Uterus (tissue), 4 donors: Measurements from ENCODE around the gene TBCD. TPM values are rescaled to one million over a fixed set of nuclear protein-coding genes. Genes with fewer than 3 reads are reported as not detected.
A peak's percentile ranks its signal among the peaks of the same experiment; 100 is the strongest.
"Not testable (repeated sequence)": the region's sequence is repeated elsewhere in the genome, so short reads cannot be mapped to it uniquely, and the experiment has no call there.

Experiments used
- DNase-seq, 2 donors: peaks; one replicate each; pipeline ENCODE4 v3.0.0-alpha.2; 2019 to 2020
- H3K27ac ChIP-seq, 2 donors: fragments of 200-600 bp; sonication (generic); 1 replicate in 1 of 2; 2 replicates in 1 of 2; pipeline ENCODE4 v1.5.1; 2016 to 2018
- H3K27me3 ChIP-seq, 2 donors: fragments of 200-600 bp; sonication (generic); one replicate each; pipeline ENCODE4 v1.5.1; 2018 to 2019; ENCODE audit warnings: control low read depth in 1 of 2
- H3K36me3 ChIP-seq, 2 donors: fragments of 200-600 bp; sonication (generic); one replicate each; pipeline ENCODE4 v1.5.1; 2019; ENCODE audit warnings: control low read depth in 1 of 2
- H3K4me1 ChIP-seq, 2 donors: fragments of 200-600 bp; sonication (generic); one replicate each; pipeline ENCODE4 v1.5.1; 2018 to 2019; ENCODE audit warnings: control low read depth in 1 of 2
- H3K4me3 ChIP-seq, 2 donors: fragments of 200-600 bp; sonication (generic); 1 replicate in 1 of 2; 2 replicates in 1 of 2; pipeline ENCODE4 v1.5.1; 2018 to 2019; ENCODE audit warnings: mild to moderate bottlenecking in 1 of 2
- H3K9me3 ChIP-seq, 2 donors: fragments of 200-600 bp; sonication (generic); one replicate each; pipeline ENCODE4 v1.5.1; 2019; ENCODE audit warnings: control low read depth in 1 of 2
- CTCF ChIP-seq, 4 experiments: fragments of 200-600 bp in 2 of 4; fragments of 450-650 bp in 2 of 4; sonication (generic) in 2 of 4; IDR thresholded peaks; one replicate each; pipeline ENCODE4 v1.5.1; 2016 to 2019; ENCODE audit warnings: antibody characterized with exemption in 4 of 4, mild to moderate bottlenecking in 2 of 4, moderate library complexity in 1 of 4
- POLR2A ChIP-seq, 2 donors: fragments of 450-650 bp; IDR thresholded peaks; one replicate each; pipeline ENCODE4 v1.6.1; 2016; ENCODE audit warnings: antibody characterized with exemption in 2 of 2, mild to moderate bottlenecking in 1 of 2, moderate library complexity in 1 of 2
- intact Hi-C: fragments of 100-400 bp; cut with DNase I; formaldehyde crosslinking; loops from one replicate; pipeline ENCODE4 v1.15.1; 2023; ENCODE audit warnings: low total_unique reads
- total RNA-seq, 4 donors: library from RNA; depleted of rRNA in 3 of 4; stranded (reverse); fragments of >200 nt in 3 of 4; gene quantifications; one replicate each; pipeline versions ENCODE4 v1.1.0 to v1.2.4, GENCODE V29; 2014 to 2023
- donor health status: DM: yes; HTN: yes; CAD: no.

The TBCD gene
- total RNA-seq, 4 donors from 2014 or later: 35.9 to 142 (median 61.3) TPM

- H3K4me1 ChIP-seq: no peaks in the 10 kb centered on the region
- intact Hi-C loops: loop anchor here (10.0 kb wide), 1 partner anchor 104 kb away; no protein-coding TSS in a partner anchor
- no peaks in the 10 kb centered on the region for H3K27me3 ChIP-seq
- H3K36me3 ChIP-seq: no peaks in the 10 kb centered on the region
- no peaks in the 10 kb centered on the region for H3K9me3 ChIP-seq
- no peak overlapping the region for H3K4me3 ChIP-seq
- no peak overlapping the region for H3K27ac ChIP-seq
- TF ChIP-seq POLR2A (IDR thresholded peaks at IDR 0.05): no peak
- no peak for TF ChIP-seq CTCF (IDR thresholded peaks at IDR 0.05)
- no peak for DNase-seq
Measured at GRCh38 chr17:82780971-82781893, 29.4 kb downstream of the TBCD start.

GRCh38 chr17:82781894-82782274 is 30.0 kb downstream of the TBCD start:
- Histone ChIP-seq H3K4me3 (no peak overlapping the region), H3K4me1 (no peaks in the 10 kb centered on the region), H3K27ac (peak overlapping the region in 1 of 2 donors; percentile 19), H3K36me3 (no peaks in the 10 kb centered on the region), H3K9me3 (no peaks in the 10 kb centered on the region), H3K27me3 (no peaks in the 10 kb centered on the region)
- peak; percentile 75 to 83 for DNase-seq
- TF ChIP-seq CTCF (IDR thresholded peaks at IDR 0.05) (peak; percentile 95 to 98 (median 96)), POLR2A (IDR thresholded peaks at IDR 0.05) (no peak)
- intact Hi-C loops: loop anchor here (10.0 kb wide), 1 partner anchor 103 kb away; no protein-coding TSS in a partner anchor

- no peaks in the 10 kb centered on the region for H3K36me3 ChIP-seq
- H3K27me3 ChIP-seq: no peaks in the 10 kb centered on the region
- H3K27ac ChIP-seq: no peak overlapping the region
- no peak overlapping the region for H3K4me3 ChIP-seq
- no peaks in the 10 kb centered on the region for H3K9me3 ChIP-seq
- DNase-seq: no peak
- no peak for TF ChIP-seq POLR2A (IDR thresholded peaks at IDR 0.05)
- no peak for TF ChIP-seq CTCF (IDR thresholded peaks at IDR 0.05)
- H3K4me1 ChIP-seq: no peaks in the 10 kb centered on the region
- intact Hi-C loops: loop anchor here (10.0 kb wide), 1 partner anchor 102 kb away; no protein-coding TSS in a partner anchor
Measured at GRCh38 chr17:82782657-82783207, 30.9 kb downstream of the TBCD start.

GRCh38 chr17:82783498-82783897 is 31.6 kb downstream of the TBCD start:
- TF ChIP-seq CTCF (IDR thresholded peaks at IDR 0.05): no peak
- no peak for TF ChIP-seq POLR2A (IDR thresholded peaks at IDR 0.05)

GRCh38 chr17:82785581-82785980 is 33.7 kb downstream of the TBCD start:
- DNase-seq, H3K27me3 ChIP-seq, H3K4me1 ChIP-seq, H3K9me3 ChIP-seq, H3K4me3 ChIP-seq, H3K27ac ChIP-seq, H3K36me3 ChIP-seq: not testable (repeated sequence)
- intact Hi-C loops: loop anchor here (10.0 kb wide), 1 partner anchor 99 kb away; no protein-coding TSS in a partner anchor

More at GRCh38 chr17:82783498-82783897, 31.6 kb downstream of the TBCD start:
- no peak for DNase-seq
- Histone ChIP-seq H3K4me1 (no peaks in the 10 kb centered on the region), H3K27me3 (no peaks in the 10 kb centered on the region), H3K4me3 (no peak overlapping the region), H3K36me3 (no peaks in the 10 kb centered on the region), H3K9me3 (no peaks in the 10 kb centered on the region), H3K27ac (no peak overlapping the region)
- intact Hi-C loops: loop anchor here (10.0 kb wide), 1 partner anchor 101 kb away; no protein-coding TSS in a partner anchor
